HG03442 (cell line): ENCODE data around the gene CENPB.
"Not testable (repeated sequence)": the region's sequence is repeated elsewhere in the genome, so short reads cannot be mapped to it uniquely, and the experiment has no call there.

Experiments used
- ATAC-seq: cut with Tn5 transposase; IDR thresholded peaks from one replicate; pipeline ENCODE4 v1.9.1; 2021; ENCODE audit warnings: mild to moderate bottlenecking, moderate library complexity; ENCODE audit not compliant: unreplicated experiment

CENPB gene

GRCh38 chr20:3794168-3794567, 7.6 kb upstream of the CENPB start:
- ATAC-seq: not testable (repeated sequence)

- not testable (repeated sequence) for ATAC-seq
Measured at GRCh38 chr20:3789201-3789600, 2.7 kb upstream of the CENPB start.

GRCh38 chr20:3788685-3789155, 2.2 kb upstream of the CENPB start:
- ATAC-seq: no peak

GRCh38 chr20:3787324-3788014, 929 bp upstream of the CENPB start:
- no peak for ATAC-seq

GRCh38 chr20:3786126-3786484, 435 bp downstream of the CENPB start:
- ATAC-seq: peak; percentile 17

- no peak for ATAC-seq
Measured at GRCh38 chr20:3785240-3786125, 1.1 kb downstream of the CENPB start.

- ATAC-seq: no peak
Measured at GRCh38 chr20:3784863-3785239, 1.7 kb downstream of the CENPB start.

GRCh38 chr20:3784216-3784853, 2.2 kb downstream of the CENPB start:
- ATAC-seq: no peak

- ATAC-seq: no peak
Measured at GRCh38 chr20:3783511-3784195, 2.9 kb downstream of the CENPB start.

- no peak for ATAC-seq
Measured at GRCh38 chr20:3783068-3783489, 3.5 kb downstream of the CENPB start.

GRCh38 chr20:3782597-3782996, 3.9 kb downstream of the CENPB start:
- ATAC-seq: no peak

GRCh38 chr20:3781153-3781910, 5.2 kb downstream of the CENPB start, which contains the start of gene SPEF1:
TSS of gene SPEF1 (minus strand) at chr20:3781448. CDS start at chr20:3781287, 161 bp downstream.
- peak; percentile 74 for ATAC-seq

- no peak for ATAC-seq
Measured at GRCh38 chr20:3778976-3779375, 7.6 kb downstream of the CENPB start.

GRCh38 chr20:3777716-3778629, 8.6 kb downstream of the CENPB start:
- ATAC-seq: no peak

GRCh38 chr20:3777381-3777715, 9.2 kb downstream of the CENPB start:
- no peak for ATAC-seq

- ATAC-seq: no peak
Measured at GRCh38 chr20:3775457-3776108, 11.0 kb downstream of the CENPB start.

GRCh38 chr20:3771552-3772058, 14.9 kb downstream of the CENPB start:
- no peak for ATAC-seq

GRCh38 chr20:3768342-3769130, 18.0 kb downstream of the CENPB start:
- peak; percentile 23 for ATAC-seq
